ENCODE results near the gene CETP. TPM values are rescaled to one million over a fixed set of nuclear protein-coding genes. Genes with fewer than 3 reads are reported as not detected.
A peak's percentile ranks its signal among the peaks of the same experiment; 100 is the strongest.

Gene CETP
- total RNA-seq, 6 experiments from 2014 or later = not detected

DNA sequence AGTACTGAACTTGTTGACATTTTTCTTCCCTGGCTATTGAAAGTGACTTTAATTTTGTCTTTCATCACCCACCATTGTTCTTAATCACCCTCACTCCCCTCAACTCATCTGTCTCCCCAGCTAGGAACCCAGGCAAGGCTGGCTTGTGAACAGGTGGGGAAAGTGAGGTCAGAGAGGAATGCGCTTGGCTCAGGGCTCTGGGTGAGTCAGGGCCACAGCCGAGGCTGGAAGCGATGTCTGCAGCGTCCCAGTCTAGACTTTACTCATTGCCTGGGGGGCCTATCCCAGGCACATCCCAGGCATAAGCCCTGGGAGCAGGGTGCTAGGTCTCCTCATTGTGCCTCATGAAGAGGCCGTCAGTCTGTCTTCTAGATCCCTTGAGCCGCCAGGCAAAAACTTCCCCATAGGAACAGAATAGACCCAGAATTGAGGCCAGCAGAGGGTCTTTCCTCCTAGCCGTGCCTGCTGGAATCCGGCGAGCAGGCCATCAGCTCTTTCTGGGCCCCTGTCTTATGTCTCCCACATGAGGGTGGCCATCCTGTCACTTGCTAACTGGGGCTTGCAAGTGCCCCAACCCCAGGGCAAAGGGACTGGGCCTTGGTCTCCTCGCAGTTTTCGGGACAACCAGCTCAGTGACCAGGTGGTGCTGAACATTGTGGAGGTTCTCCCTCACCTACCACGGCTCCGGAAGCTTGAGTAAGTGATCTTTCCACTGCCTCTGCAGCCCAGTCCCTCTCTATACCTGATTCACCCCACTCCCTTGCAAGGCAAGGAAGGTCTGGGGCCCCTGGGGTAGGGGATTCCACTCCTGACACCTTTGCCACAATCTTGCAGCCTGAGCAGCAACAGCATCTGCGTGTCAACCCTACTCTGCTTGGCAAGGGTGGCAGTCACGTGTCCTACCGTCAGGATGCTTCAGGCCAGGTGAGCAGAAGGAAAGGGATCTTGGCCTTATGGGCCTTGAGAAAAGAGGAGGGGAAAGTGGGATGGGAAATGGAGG, 67.7 kb downstream of the CETP start:
- H3K27me3 Mint-ChIP-seq (ENCODE audit: insufficient read depth) = no peaks in the 10 kb centered on the region; the same call in none of the 2 replicates
- H3K4me3 Mint-ChIP-seq = no peak overlapping the region
- H3K27ac Mint-ChIP-seq = 0 out of 2 replicates have a peak overlapping the region, but pooled peaks have one; percentile 14
- no peaks in the 10 kb centered on the region for H3K9me3 Mint-ChIP-seq
- H3K36me3 Mint-ChIP-seq (ENCODE audit: low read depth) = peaks cover 19% of the 10 kb centered on the region
- H3K4me1 Mint-ChIP-seq (ENCODE audit: low read depth) = peaks cover 11% of the 10 kb centered on the region
- no peak for TF ChIP-seq CTCF (IDR thresholded peaks at IDR 0.05)
- peak; percentile 58 for DNase-seq

- DNase-seq = no peak
Measured at GRCh38 chr16:57030346-57030902, 68.7 kb downstream of the CETP start.

GRCh38 chr16:57031156-57031555, 69.4 kb downstream of the CETP start:
- H3K27me3 Mint-ChIP-seq (ENCODE audit: insufficient read depth) = no peaks in the 10 kb centered on the region; the same call in none of the 2 replicates
- no peaks in the 10 kb centered on the region for H3K9me3 Mint-ChIP-seq
- H3K4me1 Mint-ChIP-seq (ENCODE audit: low read depth) = peaks cover 11% of the 10 kb centered on the region
- no peak for DNase-seq
- no peak overlapping the region for H3K4me3 Mint-ChIP-seq
- peaks cover 31% of the 10 kb centered on the region for H3K36me3 Mint-ChIP-seq (ENCODE audit: low read depth)
- TF ChIP-seq CTCF (IDR thresholded peaks at IDR 0.05) = no peak
- H3K27ac Mint-ChIP-seq = no peak overlapping the region

More at GRCh38 chr16:57030346-57030902, 68.7 kb downstream of the CETP start:
- Mint-ChIP-seq H3K27me3 (ENCODE audit: insufficient read depth) (no peaks in the 10 kb centered on the region; the same call in none of the 2 replicates), H3K4me1 (ENCODE audit: low read depth) (peaks cover 11% of the 10 kb centered on the region), H3K4me3 (no peak overlapping the region; the same call in 1 of the 2 replicates), H3K9me3 (no peaks in the 10 kb centered on the region), H3K27ac (no peak overlapping the region), H3K36me3 (ENCODE audit: low read depth) (peaks cover 25% of the 10 kb centered on the region)
- TF ChIP-seq CTCF (IDR thresholded peaks at IDR 0.05) = no peak

- H3K9me3 Mint-ChIP-seq = no peaks in the 10 kb centered on the region
- TF ChIP-seq CTCF (IDR thresholded peaks at IDR 0.05) = no peak
- no peak overlapping the region for H3K4me3 Mint-ChIP-seq
- H3K27ac Mint-ChIP-seq = no peak overlapping the region
- peaks cover 31% of the 10 kb centered on the region for H3K36me3 Mint-ChIP-seq (ENCODE audit: low read depth)
- peaks cover 13% of the 10 kb centered on the region for H3K4me1 Mint-ChIP-seq (ENCODE audit: low read depth)
- DNase-seq = no peak
- no peaks in the 10 kb centered on the region; the same call in 1 of the 2 replicates for H3K27me3 Mint-ChIP-seq (ENCODE audit: insufficient read depth)
Measured at GRCh38 chr16:57032346-57032745, 70.6 kb downstream of the CETP start.

GRCh38 chr16:57032931-57033330, 71.2 kb downstream of the CETP start:
- TF ChIP-seq CTCF (IDR thresholded peaks at IDR 0.05) = no peak
- H3K27ac Mint-ChIP-seq = no peak overlapping the region
- H3K9me3 Mint-ChIP-seq = no peaks in the 10 kb centered on the region
- H3K4me3 Mint-ChIP-seq = no peak overlapping the region
- no peaks in the 10 kb centered on the region; the same call in 1 of the 2 replicates for H3K27me3 Mint-ChIP-seq (ENCODE audit: insufficient read depth)
- peaks cover 18% of the 10 kb centered on the region for H3K4me1 Mint-ChIP-seq (ENCODE audit: low read depth)
- DNase-seq = no peak
- H3K36me3 Mint-ChIP-seq (ENCODE audit: low read depth) = peaks cover 31% of the 10 kb centered on the region

Other genes starting within 250 kb of the CETP start
- 10 to 100 TPM; 58.6 to 84.0 (median 78.8) TPM for gene NUP93, start 231.8 kb upstream of the CETP start, total RNA-seq (2021; fragmentation: NEBNext Ultra II Directional; extraction: Animal tissue kit (Norgen Biotek cat#: 25700))
- not detected for gene SLC12A3, start 96.7 kb upstream of the CETP start, total RNA-seq (2021; fragmentation: NEBNext Ultra II Directional; extraction: Animal tissue kit (Norgen Biotek cat#: 25700))
- 100 to 1,000 TPM in 3 of 6 experiments, 10 to 100 TPM in 3; 87.9 to 109 (median 96.9) TPM for gene HERPUD1, start 29.8 kb upstream of the CETP start, total RNA-seq (2021; fragmentation: NEBNext Ultra II Directional; extraction: Animal tissue kit (Norgen Biotek cat#: 25700))
- gene NLRC5, start 27.6 kb downstream of the CETP start, total RNA-seq (2021; fragmentation: NEBNext Ultra II Directional; extraction: Animal tissue kit (Norgen Biotek cat#: 25700)) = 10 to 100 TPM; 18.2 to 26.2 (median 21.7) TPM
- gene CPNE2, start 130.6 kb downstream of the CETP start, total RNA-seq (2021; fragmentation: NEBNext Ultra II Directional; extraction: Animal tissue kit (Norgen Biotek cat#: 25700)) = 10 to 100 TPM; 13.0 to 29.6 (median 23.3) TPM
- 10 to 100 TPM; 55.9 to 85.0 (median 76.5) TPM for gene PSME3IP1, start 224.1 kb downstream of the CETP start, total RNA-seq (2021; fragmentation: NEBNext Ultra II Directional; extraction: Animal tissue kit (Norgen Biotek cat#: 25700))
- gene RSPRY1, start 224.4 kb downstream of the CETP start, total RNA-seq (2021; fragmentation: NEBNext Ultra II Directional; extraction: Animal tissue kit (Norgen Biotek cat#: 25700)) = 10 to 100 TPM; 38.8 to 51.9 (median 47.7) TPM

All from HFFc6 (cell line).